Ascending aorta (tissue), 2 donors: Measurements from ENCODE around the gene TF. TPM values are rescaled to one million over a fixed set of nuclear protein-coding genes. Genes with fewer than 3 reads are reported as not detected.

ENCODE experiments used
- DNase-seq, 2 donors: peaks; one replicate each; pipeline ENCODE4 v3.0.0-alpha.2; 2019; ENCODE audit warnings: low spot score in 2 of 2
- H3K27ac ChIP-seq, 2 donors: fragments of 200-600 bp; sonication (generic); one replicate each; pipeline ENCODE4 v1.5.1; 2016 to 2017; ENCODE audit warnings: mild to moderate bottlenecking in 1 of 2
- H3K27me3 ChIP-seq: fragments of 200-600 bp; sonication (generic); one replicate; pipeline ENCODE4 v1.5.1; 2017
- H3K36me3 ChIP-seq, 2 donors: fragments of 200-600 bp; sonication (generic); one replicate each; pipeline ENCODE4 v1.5.1; 2016
- H3K4me1 ChIP-seq, 2 donors: fragments of 200-600 bp; sonication (generic); one replicate each; pipeline ENCODE4 v1.5.1; 2016 to 2017; ENCODE audit warnings: mild to moderate bottlenecking in 1 of 2
- H3K4me3 ChIP-seq, 2 donors: fragments of 200-600 bp; sonication (generic); one replicate each; pipeline ENCODE4 v1.5.1; 2016 to 2017; ENCODE audit warnings: mild to moderate bottlenecking in 1 of 2
- H3K9me3 ChIP-seq, 2 donors: fragments of 200-600 bp; sonication (generic); one replicate each; pipeline ENCODE4 v1.5.1; 2016
- CTCF ChIP-seq, 3 experiments: fragments of 200-600 bp in 2 of 3; fragments of 450-650 bp in 1 of 3; sonication (generic) in 2 of 3; IDR thresholded peaks; one replicate each; pipeline ENCODE4 v1.5.1; 2016 to 2019; ENCODE audit warnings: antibody characterized with exemption in 3 of 3, mild to moderate bottlenecking in 1 of 3, moderate library complexity in 1 of 3
- intact Hi-C: fragments of 100-400 bp; cut with DNase I; formaldehyde crosslinking; loops from one replicate; pipeline ENCODE4 v1.15.1; 2023
- total RNA-seq: library from RNA; depleted of rRNA; stranded (reverse); fragments of >200 nt; gene quantifications from one replicate; pipeline ENCODE4 v1.1.0, GENCODE V29; 2016

TF gene
- total RNA-seq, 1 donor from 2014 or later: 62.8 TPM

GRCh38 chr3:133733226-133733625 lies 13.0 kb upstream of the TF start:
- Histone ChIP-seq H3K27ac (no peak overlapping the region), H3K9me3 (no peaks in the 10 kb centered on the region), H3K4me3 (no peak overlapping the region), H3K36me3 (no peaks in the 10 kb centered on the region), H3K4me1 (no peaks in the 10 kb centered on the region), H3K27me3 (no peaks in the 10 kb centered on the region)
- no peak for TF ChIP-seq CTCF (IDR thresholded peaks at IDR 0.05)
- intact Hi-C loops: no loop called here
- DNase-seq: no peak

- H3K9me3 ChIP-seq: no peaks in the 10 kb centered on the region
- no peaks in the 10 kb centered on the region for H3K4me1 ChIP-seq
- TF ChIP-seq CTCF (IDR thresholded peaks at IDR 0.05): no peak
- no peak overlapping the region for H3K27ac ChIP-seq
- intact Hi-C loops: no loop called here
- H3K36me3 ChIP-seq: no peaks in the 10 kb centered on the region
- H3K27me3 ChIP-seq: no peaks in the 10 kb centered on the region
- no peak for DNase-seq
- no peak overlapping the region for H3K4me3 ChIP-seq
Observed at GRCh38 chr3:133734305-133734704, 11.9 kb upstream of the TF start.

- Histone ChIP-seq H3K27me3 (no peaks in the 10 kb centered on the region), H3K9me3 (no peaks in the 10 kb centered on the region), H3K36me3 (no peaks in the 10 kb centered on the region), H3K27ac (no peak overlapping the region), H3K4me3 (no peak overlapping the region), H3K4me1 (no peaks in the 10 kb centered on the region)
- no peak for DNase-seq
- intact Hi-C loops: no loop called here
- TF ChIP-seq CTCF (IDR thresholded peaks at IDR 0.05): no peak
Observed at GRCh38 chr3:133742351-133743091, 3.7 kb upstream of the TF start.

GRCh38 chr3:133744241-133744640 lies 2.0 kb upstream of the TF start:
- no peaks in the 10 kb centered on the region for H3K27me3 ChIP-seq
- TF ChIP-seq CTCF (IDR thresholded peaks at IDR 0.05): no peak
- H3K9me3 ChIP-seq: no peaks in the 10 kb centered on the region
- no peak overlapping the region for H3K4me3 ChIP-seq
- no peak for DNase-seq
- no peak overlapping the region for H3K27ac ChIP-seq
- H3K4me1 ChIP-seq: no peaks in the 10 kb centered on the region
- no peaks in the 10 kb centered on the region for H3K36me3 ChIP-seq
- intact Hi-C loops: no loop called here

GRCh38 chr3:133745108-133745507 lies 1.1 kb upstream of the TF start:
- H3K27me3 ChIP-seq: no peaks in the 10 kb centered on the region
- no peaks in the 10 kb centered on the region for H3K9me3 ChIP-seq
- intact Hi-C loops: no loop called here
- H3K36me3 ChIP-seq: no peaks in the 10 kb centered on the region
- H3K4me3 ChIP-seq: no peak overlapping the region
- H3K4me1 ChIP-seq: no peaks in the 10 kb centered on the region
- no peak for TF ChIP-seq CTCF (IDR thresholded peaks at IDR 0.05)
- DNase-seq: no peak
- H3K27ac ChIP-seq: no peak overlapping the region

GRCh38 chr3:133746712-133747066 lies 496 bp downstream of the TF start:
- Histone ChIP-seq H3K4me1 (no peaks in the 10 kb centered on the region), H3K9me3 (no peaks in the 10 kb centered on the region), H3K4me3 (no peak overlapping the region), H3K27ac (no peak overlapping the region), H3K36me3 (no peaks in the 10 kb centered on the region), H3K27me3 (no peaks in the 10 kb centered on the region)
- intact Hi-C loops: no loop called here
- TF ChIP-seq CTCF (IDR thresholded peaks at IDR 0.05): no peak
- DNase-seq: no peak
